Uterus (tissue), 2 donors: ENCODE data around the gene ACBD5.

ENCODE experiments used
- POLR2A ChIP-seq, 2 donors: fragments of 450-650 bp; IDR thresholded peaks; one replicate each; pipeline ENCODE4 v1.6.1; 2016; ENCODE audit warnings: antibody characterized with exemption in 2 of 2, mild to moderate bottlenecking in 1 of 2, moderate library complexity in 1 of 2
- TF ChIP-seq, protein P1 (sequence below), 4 experiments: fragments of 200-600 bp in 2 of 4; fragments of 450-650 bp in 2 of 4; sonication (generic) in 2 of 4; IDR thresholded peaks; one replicate each; pipeline ENCODE4 v1.5.1; 2016 to 2019; ENCODE audit warnings: antibody characterized with exemption in 4 of 4, mild to moderate bottlenecking in 2 of 4, moderate library complexity in 1 of 4

GRCh38 chr10:27242473-27242950 is 1.9 kb upstream of the ACBD5 start:
- TF ChIP-seq, protein P1, sequence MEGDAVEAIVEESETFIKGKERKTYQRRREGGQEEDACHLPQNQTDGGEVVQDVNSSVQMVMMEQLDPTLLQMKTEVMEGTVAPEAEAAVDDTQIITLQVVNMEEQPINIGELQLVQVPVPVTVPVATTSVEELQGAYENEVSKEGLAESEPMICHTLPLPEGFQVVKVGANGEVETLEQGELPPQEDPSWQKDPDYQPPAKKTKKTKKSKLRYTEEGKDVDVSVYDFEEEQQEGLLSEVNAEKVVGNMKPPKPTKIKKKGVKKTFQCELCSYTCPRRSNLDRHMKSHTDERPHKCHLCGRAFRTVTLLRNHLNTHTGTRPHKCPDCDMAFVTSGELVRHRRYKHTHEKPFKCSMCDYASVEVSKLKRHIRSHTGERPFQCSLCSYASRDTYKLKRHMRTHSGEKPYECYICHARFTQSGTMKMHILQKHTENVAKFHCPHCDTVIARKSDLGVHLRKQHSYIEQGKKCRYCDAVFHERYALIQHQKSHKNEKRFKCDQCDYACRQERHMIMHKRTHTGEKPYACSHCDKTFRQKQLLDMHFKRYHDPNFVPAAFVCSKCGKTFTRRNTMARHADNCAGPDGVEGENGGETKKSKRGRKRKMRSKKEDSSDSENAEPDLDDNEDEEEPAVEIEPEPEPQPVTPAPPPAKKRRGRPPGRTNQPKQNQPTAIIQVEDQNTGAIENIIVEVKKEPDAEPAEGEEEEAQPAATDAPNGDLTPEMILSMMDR (IDR thresholded peaks at IDR 0.05), result no peak
- TF ChIP-seq POLR2A (IDR thresholded peaks at IDR 0.05), result no peak
